ENCODE data around the gene ARIH2.
A peak's percentile ranks its signal among the peaks of the same experiment; 100 is the strongest.
"Not testable (repeated sequence)": the region's sequence is repeated elsewhere in the genome, so short reads cannot be mapped to it uniquely, and the experiment has no call there.

ARIH2 gene

DNA sequence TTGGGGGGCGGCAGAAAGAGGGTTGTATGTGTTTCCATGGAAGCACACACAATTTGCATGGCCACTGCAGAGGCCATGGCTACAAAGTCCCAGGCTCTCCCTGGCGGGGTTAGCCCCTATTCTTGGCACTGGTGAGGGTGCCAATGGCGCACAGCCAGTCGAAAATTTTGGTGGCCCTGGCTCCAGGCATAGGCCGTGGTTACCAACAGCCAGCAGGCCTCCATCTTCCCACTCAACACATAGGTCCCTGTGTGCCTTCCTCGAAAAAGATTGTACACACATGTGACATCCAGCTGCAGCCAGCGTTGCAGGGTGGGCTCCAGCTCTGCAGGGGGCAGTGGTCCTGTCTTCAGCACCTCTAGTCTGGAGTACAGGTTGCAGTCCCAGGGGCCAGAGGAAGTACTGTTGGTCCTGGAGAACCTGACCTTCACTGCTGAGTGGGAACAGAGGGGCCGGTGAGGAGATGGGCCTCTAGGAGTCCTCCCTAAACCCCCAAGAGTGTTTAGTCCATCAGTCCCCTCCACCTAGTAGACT is 78.5 kb downstream of the ARIH2 start:
- no peak for TF ChIP-seq POLR2A (IDR thresholded peaks at IDR 0.05; ENCODE audit: low read depth, low read length)
- FAIRE-seq (no peak), DNase-seq (ENCODE audit: insufficient read length, low spot score) (no peak)

DNA sequence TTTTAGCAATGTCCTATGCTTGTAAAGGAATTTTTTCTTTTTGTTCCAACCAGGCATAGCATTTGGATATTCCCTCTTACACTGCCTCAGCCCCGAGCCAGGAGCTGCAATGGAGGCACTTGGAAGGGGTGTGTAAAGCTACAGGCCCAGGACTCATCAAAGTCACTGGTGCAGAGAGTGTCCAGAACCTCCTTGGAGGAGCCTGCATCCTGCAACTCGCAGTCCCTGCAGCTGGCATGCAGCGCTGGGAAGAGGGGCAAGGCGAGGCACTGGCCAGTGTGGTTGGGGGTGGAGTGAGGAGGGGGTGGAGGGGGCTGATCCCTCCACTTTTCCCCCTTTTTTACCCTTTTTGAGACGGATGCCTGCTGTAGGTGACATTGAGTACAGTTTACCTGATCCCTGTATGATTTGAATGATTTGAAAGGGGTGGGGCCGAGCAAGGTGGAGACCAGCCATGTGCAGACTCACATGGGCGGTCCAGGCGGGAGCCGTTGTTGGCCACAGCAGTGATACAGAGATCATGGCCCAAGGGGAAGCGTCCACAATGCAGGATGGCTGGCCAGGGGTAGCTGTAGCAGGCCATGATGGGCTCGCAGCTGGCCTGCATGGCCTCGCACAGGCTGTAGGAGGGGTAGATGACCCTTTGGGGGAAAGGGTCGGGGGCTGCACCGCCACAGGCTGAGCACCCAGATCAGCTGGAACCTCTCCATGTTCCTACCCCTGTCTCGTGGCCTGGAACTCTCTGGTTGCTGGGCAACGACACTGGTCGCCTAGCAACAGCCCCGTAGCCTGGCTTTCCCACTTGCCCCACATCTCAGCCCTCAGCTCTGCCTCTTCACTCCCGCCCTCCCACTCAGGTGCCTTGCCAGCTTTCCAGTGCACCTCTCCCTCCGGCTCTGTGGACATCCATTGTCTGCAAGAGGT is 79.3 kb downstream of the ARIH2 start:
- no peak for FAIRE-seq
- DNase-seq (ENCODE audit: insufficient read length, low spot score): no peak
- TF ChIP-seq POLR2A (IDR thresholded peaks at IDR 0.05; ENCODE audit: low read depth, low read length): no peak

DNA sequence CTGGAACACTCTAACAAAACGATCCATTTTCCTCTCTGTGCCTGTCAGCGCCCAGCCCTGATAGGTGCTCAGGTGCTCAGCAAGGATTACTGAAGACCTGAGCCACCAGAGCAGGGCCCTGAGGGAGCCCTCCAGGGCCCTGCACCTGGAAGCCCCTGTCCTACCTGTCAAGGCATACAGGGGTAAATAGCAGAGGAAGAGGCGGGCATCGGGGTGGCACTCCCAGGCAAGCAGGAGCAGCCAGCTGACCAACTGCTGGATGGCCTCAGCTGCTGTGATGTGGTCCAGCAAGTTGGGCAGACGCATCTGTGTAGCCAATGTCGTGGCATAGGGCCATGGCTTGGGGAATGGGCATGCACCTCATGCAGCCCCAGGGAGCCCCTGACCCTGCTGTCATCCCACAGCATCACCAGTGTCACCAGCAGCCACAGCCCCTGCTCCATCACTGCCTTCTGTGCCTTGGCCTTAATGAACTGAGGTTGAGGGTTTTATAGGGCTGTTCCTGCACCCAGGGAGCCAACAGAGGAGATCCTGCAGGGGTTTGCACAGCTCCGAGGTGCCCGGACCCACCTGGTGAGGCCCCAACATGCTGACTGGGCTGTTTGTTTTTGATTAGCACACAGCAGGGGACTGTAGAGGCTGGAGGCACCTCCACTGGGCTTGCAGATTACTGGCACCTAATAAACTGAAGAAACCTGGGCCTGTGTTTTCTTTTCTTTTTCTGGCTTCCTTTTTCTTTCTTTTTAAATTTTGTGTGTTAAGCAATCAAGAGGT is 80.6 kb downstream of the ARIH2 start:
- FAIRE-seq (no peak), DNase-seq (ENCODE audit: insufficient read length, low spot score) (no peak)
- TF ChIP-seq POLR2A (IDR thresholded peaks at IDR 0.05; ENCODE audit: low read depth, low read length): no peak

DNA sequence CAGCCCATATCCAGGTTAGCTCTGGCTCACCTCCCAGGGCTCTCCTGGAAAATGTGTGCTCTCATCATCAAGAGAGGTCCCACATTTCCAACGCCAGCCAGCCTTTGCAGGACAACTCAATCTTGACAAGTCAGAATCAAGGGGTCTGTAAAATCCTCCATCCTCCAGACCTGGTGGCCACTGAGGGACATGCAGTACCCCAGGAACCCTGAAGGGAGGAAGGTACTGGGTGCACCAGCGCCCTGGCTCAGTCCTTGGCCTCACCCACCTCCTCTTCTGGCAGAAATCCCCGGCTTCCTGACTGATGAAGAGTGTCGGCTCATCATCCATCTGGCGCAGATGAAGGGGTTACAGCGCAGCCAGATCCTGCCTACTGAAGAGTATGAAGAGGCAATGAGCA is 82.5 kb downstream of the ARIH2 start:
- no peak for FAIRE-seq
- no peak for TF ChIP-seq POLR2A (IDR thresholded peaks at IDR 0.05; ENCODE audit: low read depth, low read length)

DNA sequence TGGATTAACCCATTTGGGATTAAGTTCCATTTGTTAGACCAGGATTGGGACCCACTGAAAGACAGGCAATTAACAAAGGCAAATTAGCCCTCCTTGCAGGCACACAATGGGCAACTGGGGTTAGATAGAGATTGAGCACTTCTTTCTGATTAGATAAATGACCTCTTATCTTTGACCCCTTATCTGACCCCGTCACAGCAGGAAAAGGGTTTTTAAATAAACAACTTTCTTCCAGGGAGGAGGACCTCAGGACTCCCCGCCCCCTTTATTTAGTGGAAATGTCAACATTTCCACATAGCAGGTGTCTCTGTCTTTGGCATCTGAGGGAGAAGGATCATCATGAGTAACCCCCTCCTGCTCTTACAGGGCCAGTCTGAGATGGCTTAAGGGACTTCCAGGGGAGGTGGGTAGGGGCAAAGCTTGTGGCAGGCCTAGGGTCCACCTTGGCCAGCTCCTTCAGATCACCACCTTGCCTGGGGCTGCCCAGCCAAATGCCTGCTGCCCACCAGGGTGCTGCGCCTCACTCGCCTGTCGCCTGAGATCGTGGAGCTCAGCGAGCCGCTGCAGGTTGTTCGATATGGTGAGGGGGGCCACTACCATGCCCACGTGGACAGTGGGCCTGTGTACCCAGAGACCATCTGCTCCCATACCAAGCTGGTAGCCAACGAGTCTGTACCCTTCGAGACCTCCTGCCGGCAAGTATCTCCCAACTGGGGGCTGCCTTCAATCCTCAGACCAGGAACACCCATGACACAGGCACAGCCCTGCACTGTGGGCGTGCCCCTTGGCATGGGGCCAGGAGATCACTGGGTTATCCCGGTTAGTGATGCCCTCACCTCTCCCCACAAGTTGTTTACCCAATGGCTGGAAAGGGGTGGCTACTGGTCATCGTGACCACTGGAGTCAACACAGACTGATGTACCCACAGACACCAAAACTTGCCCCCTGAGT is 86.0 kb downstream of the ARIH2 start:
- no peak for FAIRE-seq
- TF ChIP-seq POLR2A (IDR thresholded peaks at IDR 0.05; ENCODE audit: low read depth, low read length): no peak
- DNase-seq (ENCODE audit: insufficient read length, low spot score): no peak

More for the DNA sequence above, 82.5 kb downstream of the ARIH2 start:
- no peak for DNase-seq (ENCODE audit: insufficient read length, low spot score)

DNA sequence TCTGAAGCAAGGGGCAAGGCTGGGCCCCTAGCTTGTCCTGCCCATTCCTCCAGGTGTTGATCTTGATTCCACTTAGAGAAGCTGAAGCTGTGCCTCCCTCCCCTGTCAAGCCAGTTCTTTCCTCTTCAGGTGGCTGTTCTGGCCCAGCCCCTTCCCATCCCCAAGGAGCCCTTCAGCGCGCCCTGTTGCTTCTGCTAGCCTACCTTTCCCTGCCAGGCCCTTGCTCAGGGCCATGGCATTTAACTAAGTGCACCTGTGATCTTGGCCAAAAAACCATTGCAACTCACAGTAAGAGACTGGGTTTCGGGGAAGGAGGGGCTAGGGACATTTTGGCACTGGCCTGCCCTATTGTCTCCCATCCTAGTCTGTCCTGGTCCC is 86.7 kb downstream of the ARIH2 start:
- no peak for FAIRE-seq

DNA sequence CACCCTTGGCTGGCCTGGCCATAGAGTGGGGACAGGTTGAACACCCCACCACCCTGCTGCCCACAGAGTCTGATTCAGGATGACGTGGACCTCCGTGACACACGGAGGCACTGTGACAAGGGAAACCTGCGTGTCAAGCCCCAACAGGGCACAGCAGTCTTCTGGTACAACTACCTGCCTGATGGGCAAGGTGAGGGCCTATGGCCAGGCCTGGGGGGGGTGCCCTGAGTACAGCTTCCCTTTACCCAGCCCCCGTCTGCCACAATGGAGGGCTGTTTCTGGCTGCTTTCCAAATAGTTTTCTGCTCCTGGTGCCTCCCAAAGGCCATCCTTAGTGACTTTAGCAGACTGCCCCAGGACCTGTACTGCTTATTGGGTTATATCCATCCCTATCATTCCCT is 87.4 kb downstream of the ARIH2 start:
- FAIRE-seq: no peak
- TF ChIP-seq POLR2A (IDR thresholded peaks at IDR 0.05; ENCODE audit: low read depth, low read length): no peak

More for the DNA sequence above, 86.7 kb downstream of the ARIH2 start:
- DNase-seq (ENCODE audit: insufficient read length, low spot score): no peak
- no peak for TF ChIP-seq POLR2A (IDR thresholded peaks at IDR 0.05; ENCODE audit: low read depth, low read length)

DNA sequence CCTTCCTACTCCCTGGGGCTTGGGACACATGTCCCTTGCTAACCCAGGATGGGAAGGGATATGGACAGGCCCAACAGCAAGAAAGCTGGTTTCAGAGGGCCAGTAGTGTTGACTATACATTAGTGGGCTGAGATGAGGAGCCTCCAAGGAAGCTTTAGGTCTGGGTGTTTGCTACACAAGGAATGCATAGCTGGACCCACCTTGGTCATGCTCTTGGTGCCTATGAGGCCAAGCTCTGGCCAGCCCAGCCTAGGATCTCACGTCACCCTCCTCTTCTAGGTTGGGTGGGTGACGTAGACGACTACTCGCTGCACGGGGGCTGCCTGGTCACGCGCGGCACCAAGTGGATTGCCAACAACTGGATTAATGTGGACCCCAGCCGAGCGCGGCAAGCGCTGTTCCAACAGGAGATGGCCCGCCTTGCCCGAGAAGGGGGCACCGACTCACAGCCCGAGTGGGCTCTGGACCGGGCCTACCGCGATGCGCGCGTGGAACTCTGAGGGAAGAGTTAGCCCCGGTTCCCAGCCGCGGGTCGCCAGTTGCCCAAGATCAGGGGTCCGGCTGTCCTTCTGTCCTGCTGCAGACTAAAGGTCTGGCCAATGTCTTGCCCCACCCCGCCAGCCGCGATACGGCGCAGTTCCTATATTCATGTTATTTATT is 87.9 kb downstream of the ARIH2 start:
- TF ChIP-seq POLR2A (IDR thresholded peaks at IDR 0.05; ENCODE audit: low read depth, low read length): no peak
- no peak for FAIRE-seq
- DNase-seq (ENCODE audit: insufficient read length, low spot score): no peak

More for the DNA sequence above, 87.4 kb downstream of the ARIH2 start:
- no peak for DNase-seq (ENCODE audit: insufficient read length, low spot score)

DNA sequence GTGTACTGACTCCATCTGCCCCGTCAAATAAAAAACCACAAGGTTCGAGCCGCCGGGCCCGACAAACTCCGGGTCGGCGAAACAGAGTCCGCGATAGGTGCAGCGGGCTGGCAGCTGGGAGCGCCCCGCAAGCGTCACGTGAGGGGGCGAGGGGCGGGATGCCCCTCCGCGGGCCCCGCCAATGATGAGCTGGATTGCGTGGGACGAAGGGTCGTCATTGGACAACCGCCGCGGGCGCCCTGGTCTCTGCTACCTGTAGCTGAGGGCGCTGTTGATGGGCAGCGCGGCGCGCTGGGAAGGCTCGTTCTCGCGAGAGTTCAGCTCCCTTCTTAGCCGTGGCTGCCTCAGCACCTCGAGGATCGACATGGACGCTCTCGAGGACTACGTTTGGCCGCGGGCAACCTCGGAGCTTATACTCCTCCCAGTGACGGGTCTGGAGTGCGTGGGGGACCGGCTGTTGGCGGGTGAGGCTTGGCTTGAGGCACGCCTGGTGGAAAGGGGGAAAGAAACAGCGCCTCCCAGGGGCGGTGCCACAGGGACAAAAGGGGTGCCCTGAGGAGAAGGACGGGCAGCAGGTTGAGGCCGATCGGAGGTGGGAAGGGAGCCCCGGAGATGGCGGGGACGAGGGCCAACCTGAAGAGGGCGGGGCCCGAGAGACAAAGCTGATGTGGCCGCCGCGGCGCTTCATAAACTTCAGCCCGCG is 88.6 kb downstream of the ARIH2 start, which contains the start of gene WDR6:
Gene WDR6 (plus strand): TSS at position 324 of the 703 bp plus-strand sequence. CDS start 41 bp downstream, at position 365.
- DNase-seq (ENCODE audit: insufficient read length, low spot score) (peak; percentile 95), FAIRE-seq (no peak)
- peak; percentile 72 for TF ChIP-seq POLR2A (IDR thresholded peaks at IDR 0.05; ENCODE audit: low read depth, low read length)

DNA sequence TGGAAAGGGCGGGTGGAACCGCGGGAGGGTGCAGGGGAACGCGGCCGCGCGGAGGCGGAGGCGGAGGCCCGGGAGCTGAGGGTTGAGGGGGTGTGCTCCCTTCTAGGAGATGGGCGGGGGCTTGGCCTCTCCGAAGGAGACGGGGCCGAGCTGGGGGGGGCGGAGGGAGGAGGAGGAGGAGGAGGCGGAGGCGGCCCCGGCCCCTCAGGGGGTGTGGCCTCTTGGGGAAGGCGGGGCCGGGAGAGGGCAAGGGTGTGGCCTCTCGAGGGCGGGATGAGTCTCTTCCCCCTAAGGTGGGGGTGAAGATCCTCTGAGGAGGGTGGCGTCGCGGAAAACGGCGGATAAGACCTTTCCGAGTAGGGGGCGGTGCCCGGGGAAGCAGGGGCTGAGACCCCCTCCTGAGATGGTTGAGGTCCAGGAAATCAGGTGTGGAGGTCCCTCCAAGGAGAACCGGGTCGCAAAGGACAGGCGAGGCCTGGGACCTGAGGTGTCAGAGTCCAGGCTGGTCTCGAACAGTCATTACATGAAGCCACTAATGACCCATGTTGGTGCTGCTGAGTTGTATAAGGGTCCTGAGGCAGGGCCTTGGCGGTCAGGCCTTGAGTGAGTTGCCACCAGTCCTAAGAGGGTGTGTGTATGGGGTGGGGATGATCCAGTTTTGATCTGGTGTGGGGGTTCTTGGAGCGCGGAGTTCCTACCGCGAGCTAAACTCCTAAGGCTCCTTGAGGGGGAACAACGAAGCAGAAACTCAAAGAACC is 89.3 kb downstream of the ARIH2 start:
- no peak for TF ChIP-seq POLR2A (IDR thresholded peaks at IDR 0.05; ENCODE audit: low read depth, low read length)
- FAIRE-seq: no peak
- DNase-seq (ENCODE audit: insufficient read length, low spot score): peak; percentile 76

DNA sequence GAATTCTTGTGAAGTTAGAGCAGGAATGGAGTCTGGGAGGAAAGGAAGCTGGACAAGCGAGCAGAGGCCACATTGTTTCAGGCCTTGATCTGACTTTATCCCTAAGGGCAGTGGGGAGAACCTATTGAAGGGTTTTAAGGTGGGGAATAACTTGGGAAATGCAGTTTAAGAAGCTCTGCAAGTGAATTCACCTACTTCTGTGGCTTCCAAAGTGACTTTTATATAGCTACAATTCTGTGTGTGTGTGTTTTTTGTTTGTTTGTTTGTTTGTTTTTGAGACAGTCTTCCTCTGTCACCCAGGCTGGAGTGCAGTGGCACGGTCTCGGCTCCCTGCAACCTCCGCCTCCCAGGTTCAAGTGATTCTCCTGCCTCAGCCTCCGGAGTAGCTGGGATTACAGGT is 90.0 kb downstream of the ARIH2 start:
- DNase-seq (ENCODE audit: insufficient read length, low spot score); FAIRE-seq: not testable (repeated sequence)
